NCI-H510A treated with DMSO at 0.1 percent for 48 hours (cell line): ENCODE results near the gene SLC12A8.

Experiments
- DNase-seq: peaks from one replicate; lab custom pipeline; 2025; lab: John Stamatoyannopoulos, UW

SLC12A8 gene

GRCh38 chr3:125137358-125138033 is 75.1 kb downstream of the SLC12A8 start:
- DNase-seq = no peak

- DNase-seq = no peak
Measured at GRCh38 chr3:125136966-125137357, 75.6 kb downstream of the SLC12A8 start.

- DNase-seq = no peak
Measured at GRCh38 chr3:125136515-125136914, 76.0 kb downstream of the SLC12A8 start.

- no peak for DNase-seq
Measured at GRCh38 chr3:125134952-125135351, 77.6 kb downstream of the SLC12A8 start.

GRCh38 chr3:125132815-125133214 is 79.7 kb downstream of the SLC12A8 start:
- no peak for DNase-seq

- DNase-seq = peak; percentile 52
Measured at GRCh38 chr3:125129512-125129997, 83.0 kb downstream of the SLC12A8 start.

GRCh38 chr3:125128861-125129501 is 83.6 kb downstream of the SLC12A8 start:
- DNase-seq = no peak

- no peak for DNase-seq
Measured at GRCh38 chr3:125126323-125126722, 86.2 kb downstream of the SLC12A8 start.

GRCh38 chr3:125125821-125126245 is 86.7 kb downstream of the SLC12A8 start:
- DNase-seq = no peak

GRCh38 chr3:125123451-125124305 is 88.9 kb downstream of the SLC12A8 start:
- no peak for DNase-seq

GRCh38 chr3:125121246-125122010 is 91.1 kb downstream of the SLC12A8 start:
- DNase-seq = no peak

- DNase-seq = no peak
Measured at GRCh38 chr3:125120379-125121122, 92.0 kb downstream of the SLC12A8 start.

GRCh38 chr3:125119752-125120378 is 92.7 kb downstream of the SLC12A8 start:
- DNase-seq = no peak

GRCh38 chr3:125118600-125118999 is 93.9 kb downstream of the SLC12A8 start:
- DNase-seq = no peak

- no peak for DNase-seq
Measured at GRCh38 chr3:125117631-125118191, 94.8 kb downstream of the SLC12A8 start.

- DNase-seq = no peak
Measured at GRCh38 chr3:125116311-125117080, 96.1 kb downstream of the SLC12A8 start.

GRCh38 chr3:125115640-125116039 is 96.9 kb downstream of the SLC12A8 start:
- no peak for DNase-seq

GRCh38 chr3:125112981-125113380 is 99.6 kb downstream of the SLC12A8 start:
- DNase-seq = no peak

- no peak for DNase-seq
Measured at GRCh38 chr3:125110876-125111480, 101.6 kb downstream of the SLC12A8 start.
